ENCODE measurements around the gene ATP9B.
A peak's percentile ranks its signal among the peaks of the same experiment; 100 is the strongest.

Gene ATP9B

GRCh38 chr18:79387214-79387613 lies 318.0 kb downstream of the ATP9B start:
- no peak for DNase-seq

- DNase-seq: no peak
These were observed 318.4 kb downstream of the ATP9B start for GRCh38 chr18:79387615-79388014.

GRCh38 chr18:79388043-79388442 lies 318.8 kb downstream of the ATP9B start:
- DNase-seq: no peak

- DNase-seq: no peak
These were observed 320.5 kb downstream of the ATP9B start for GRCh38 chr18:79389689-79390088.

GRCh38 chr18:79392226-79392625 lies 323.0 kb downstream of the ATP9B start:
- no peak for DNase-seq

- DNase-seq: no peak
These were observed 324.0 kb downstream of the ATP9B start for GRCh38 chr18:79393181-79393634.

- DNase-seq: no peak
These were observed 324.7 kb downstream of the ATP9B start for GRCh38 chr18:79393635-79394533.

- DNase-seq: peak; percentile 50
These were observed 325.5 kb downstream of the ATP9B start for GRCh38 chr18:79394534-79395307.

- no peak for DNase-seq
These were observed 326.1 kb downstream of the ATP9B start for GRCh38 chr18:79395308-79395640.

- peak; percentile 77 for DNase-seq
These were observed 326.7 kb downstream of the ATP9B start, which contains the start of gene NFATC1 for GRCh38 chr18:79395761-79396404. TSS of gene NFATC1 (plus strand) at chr18:79395930. CDS start at chr18:79396225, 295 bp downstream.

GRCh38 chr18:79396431-79397246 lies 327.4 kb downstream of the ATP9B start:
- DNase-seq: peak; percentile 70

GRCh38 chr18:79397247-79397829 lies 328.1 kb downstream of the ATP9B start:
- no peak for DNase-seq

GRCh38 chr18:79397830-79398761 lies 328.9 kb downstream of the ATP9B start:
- no peak for DNase-seq

- DNase-seq: peak; percentile 47
These were observed 330.3 kb downstream of the ATP9B start for GRCh38 chr18:79399275-79400081.

GRCh38 chr18:79400091-79400590 lies 330.9 kb downstream of the ATP9B start:
- peak; percentile 77 for DNase-seq

- no peak for DNase-seq
These were observed 331.6 kb downstream of the ATP9B start for GRCh38 chr18:79400591-79401381.

GRCh38 chr18:79401494-79402208 lies 332.5 kb downstream of the ATP9B start:
- DNase-seq: no peak

GRCh38 chr18:79402209-79402576 lies 333.0 kb downstream of the ATP9B start:
- no peak for DNase-seq

Measured in activated CD4-positive, alpha-beta T cell treated with anti-CD3 and anti-CD28 coated beads, Interleukin-2, Interleukin-6, amounts not matched to agents 100 ng/mL and 50 ng/mL, durations not matched to agents 16 hours and 8 hours (primary cell).